ENCODE results near the gene WWOX. TPM values are rescaled to one million over a fixed set of nuclear protein-coding genes. Genes with fewer than 3 reads are reported as not detected.

The WWOX gene
- total RNA-seq, 1 donor from 2014 or later, result 16.1 TPM

DNA sequence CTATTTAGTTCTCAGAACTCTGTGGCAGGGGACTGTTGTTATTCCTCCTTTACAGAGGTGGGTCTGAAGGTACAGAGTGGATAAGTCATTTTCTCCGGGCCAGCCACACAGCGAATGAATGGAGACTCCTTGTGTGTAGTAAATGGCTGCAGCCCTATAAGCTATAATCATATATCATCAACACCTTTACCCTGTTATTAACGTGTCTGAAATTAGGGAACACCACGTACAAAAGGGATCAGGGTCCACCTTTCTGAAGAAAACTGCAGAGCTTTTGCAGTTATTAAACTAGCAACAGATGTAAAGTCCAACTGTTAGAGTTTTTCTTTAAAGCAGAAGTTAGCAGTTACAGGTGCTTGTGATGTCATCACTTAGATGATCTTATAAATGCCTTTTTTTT lies 804.4 kb downstream of the WWOX start:
- Mint-ChIP-seq H3K36me3 (ENCODE audit: low read depth) (no peaks in the 10 kb centered on the region), H3K27me3 (peaks cover 2% of the 10 kb centered on the region), H3K9me3 (no peaks in the 10 kb centered on the region), H3K27ac (no peak overlapping the region), H3K4me3 (no peak overlapping the region), H3K4me1 (peaks cover 24% of the 10 kb centered on the region)
- DNase-seq, result no peak
- intact Hi-C loops (cut with micrococcal nuclease), result loop anchor here (5.0 kb wide), 2 partner anchors 188 to 368 kb away; no protein-coding TSS in a partner anchor

DNA sequence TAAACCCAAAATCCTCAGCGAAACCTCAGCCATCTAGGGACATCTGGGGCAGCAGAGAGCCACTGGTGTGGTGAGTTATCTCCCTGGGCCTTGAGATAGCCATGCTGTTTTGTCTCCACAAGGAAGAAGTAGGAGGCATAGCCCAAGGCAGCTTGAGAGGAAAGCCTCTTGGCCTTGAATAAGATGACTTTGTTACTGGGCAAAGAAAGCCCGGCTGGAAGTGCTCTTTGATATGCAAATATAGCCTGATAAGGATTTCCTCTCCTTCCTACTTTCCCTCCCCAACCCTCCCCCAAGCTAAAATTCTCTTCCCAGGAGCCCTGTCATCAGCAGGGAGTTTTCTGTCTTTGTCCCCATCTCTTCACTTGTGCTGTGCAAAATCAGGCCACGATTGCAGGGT lies 806.7 kb downstream of the WWOX start:
- Mint-ChIP-seq H3K27me3 (no peaks in the 10 kb centered on the region), H3K9me3 (peaks cover 3% of the 10 kb centered on the region), H3K4me3 (no peak overlapping the region)

DNA sequence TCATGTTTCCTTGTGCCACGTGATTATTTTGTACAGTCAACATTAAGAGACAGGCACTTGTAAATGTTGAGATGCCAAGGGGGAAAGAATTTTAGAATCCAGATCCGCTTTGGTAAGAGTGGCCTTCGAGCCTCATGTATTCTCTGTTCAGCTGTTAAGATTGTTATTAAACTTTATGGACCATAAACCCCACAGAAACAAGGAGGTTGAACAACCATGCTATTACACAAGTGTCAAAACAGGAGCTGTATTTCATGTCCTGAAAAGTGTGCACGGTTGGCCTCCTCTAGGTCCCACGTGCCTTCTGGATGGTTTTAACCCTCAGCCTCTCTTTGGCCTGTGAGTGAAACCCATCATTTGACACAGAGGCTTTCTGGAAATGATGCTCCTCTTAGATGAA lies 809.8 kb downstream of the WWOX start:
- no peak overlapping the region for H3K4me3 Mint-ChIP-seq
- H3K36me3 Mint-ChIP-seq (ENCODE audit: low read depth), result peaks cover 1% of the 10 kb centered on the region
- H3K4me1 Mint-ChIP-seq, result no peaks in the 10 kb centered on the region
- peaks cover 8% of the 10 kb centered on the region for H3K9me3 Mint-ChIP-seq
- H3K27ac Mint-ChIP-seq, result no peak overlapping the region
- H3K27me3 Mint-ChIP-seq, result no peaks in the 10 kb centered on the region
- no peak for DNase-seq
- intact Hi-C loops (cut with micrococcal nuclease), result no loop called here

More for the DNA sequence above, 806.7 kb downstream of the WWOX start:
- Mint-ChIP-seq H3K36me3 (ENCODE audit: low read depth) (peaks cover 1% of the 10 kb centered on the region), H3K27ac (no peak overlapping the region), H3K4me1 (peaks cover 12% of the 10 kb centered on the region)
- intact Hi-C loops (cut with micrococcal nuclease), result no loop called here
- DNase-seq, result no peak

DNA sequence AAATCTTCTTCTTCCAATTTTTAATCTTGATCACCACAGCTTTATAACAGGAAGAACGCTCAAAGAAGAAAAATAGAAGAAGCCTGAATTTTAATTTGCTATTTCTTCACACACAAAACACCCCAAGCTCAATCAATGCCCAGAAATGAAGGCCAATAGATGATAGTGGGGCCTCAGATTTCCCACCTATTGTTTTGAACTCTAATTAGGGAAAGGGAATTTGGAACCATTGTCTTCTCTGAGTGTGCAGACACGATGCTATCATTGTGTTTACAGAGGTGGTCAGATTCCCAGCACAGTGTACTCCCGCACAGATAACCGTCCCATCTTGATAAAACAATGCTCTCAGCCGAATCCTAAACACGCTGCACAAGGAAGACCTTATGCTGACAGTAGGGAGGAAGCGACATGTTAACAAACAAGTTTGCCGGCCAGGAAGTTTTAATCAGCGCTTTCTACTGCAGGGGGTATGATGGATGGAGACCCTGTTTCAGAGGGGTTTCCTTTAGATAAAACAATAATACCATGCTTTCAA lies 816.4 kb downstream of the WWOX start:
- Mint-ChIP-seq H3K9me3 (peaks cover 30% of the 10 kb centered on the region), H3K27me3 (no peaks in the 10 kb centered on the region), H3K36me3 (ENCODE audit: low read depth) (peaks cover 1% of the 10 kb centered on the region), H3K4me3 (no peak overlapping the region), H3K27ac (no peak overlapping the region), H3K4me1 (peaks cover 6% of the 10 kb centered on the region)
- DNase-seq, result no peak
- intact Hi-C loops (cut with micrococcal nuclease), result no loop called here

DNA sequence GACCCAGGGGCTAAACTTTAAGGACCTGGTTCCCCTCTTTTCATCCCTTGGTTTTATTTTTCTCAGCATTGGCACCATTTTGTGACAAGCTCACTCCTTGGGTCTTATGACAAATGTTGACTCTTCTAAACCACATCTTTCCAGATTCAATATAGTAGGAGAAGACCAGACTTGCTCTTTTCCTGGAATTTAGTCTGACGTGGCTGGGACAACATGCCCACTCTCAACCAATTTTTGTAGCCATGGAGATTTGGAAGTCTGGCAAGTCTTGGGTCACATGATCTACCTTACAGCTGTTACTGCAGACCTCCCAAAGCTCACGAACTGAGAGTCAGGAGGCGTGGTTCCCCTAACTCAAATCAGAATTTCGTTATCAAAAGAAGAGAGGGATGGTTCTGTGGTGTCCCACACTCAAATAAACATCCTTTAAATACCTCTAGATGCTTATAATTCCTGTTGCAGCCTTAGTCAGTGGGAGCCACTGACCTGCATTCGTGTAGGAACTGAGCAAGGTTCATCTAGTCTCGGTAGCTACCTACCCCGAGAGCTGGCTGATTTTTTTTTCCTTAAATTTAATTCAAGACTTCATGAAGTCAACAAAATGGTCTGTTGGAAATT lies 817.6 kb downstream of the WWOX start:
- Mint-ChIP-seq H3K27me3 (no peaks in the 10 kb centered on the region), H3K4me3 (no peak overlapping the region), H3K36me3 (ENCODE audit: low read depth) (no peaks in the 10 kb centered on the region), H3K4me1 (peaks cover 6% of the 10 kb centered on the region), H3K9me3 (peaks cover 34% of the 10 kb centered on the region), H3K27ac (no peak overlapping the region)
- intact Hi-C loops (cut with micrococcal nuclease), result no loop called here
- DNase-seq, result no peak

DNA sequence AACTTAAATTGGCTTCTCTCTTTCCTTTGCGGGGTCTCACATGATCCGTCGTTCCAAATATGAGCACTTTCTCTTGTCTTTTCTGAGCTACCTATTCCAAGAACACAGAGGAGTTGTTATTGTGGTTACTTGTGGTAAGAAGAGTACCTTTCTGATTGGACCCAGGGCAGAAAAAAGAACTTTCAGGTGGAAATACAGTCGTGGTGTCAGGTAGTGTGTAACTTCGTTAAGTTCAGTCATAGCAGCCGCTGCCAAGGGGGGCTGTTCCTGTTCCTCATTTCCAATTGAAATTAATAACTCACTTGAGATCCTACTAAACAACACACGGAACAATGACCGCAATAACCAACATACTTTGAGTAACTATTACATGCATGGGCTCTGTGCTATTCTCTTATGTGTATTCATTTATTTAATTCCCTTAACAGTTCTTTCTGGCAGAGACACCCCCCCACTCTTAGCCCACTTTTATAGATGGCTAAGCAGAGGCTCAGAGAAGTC lies 819.4 kb downstream of the WWOX start:
- Mint-ChIP-seq H3K9me3 (peaks cover 35% of the 10 kb centered on the region), H3K27ac (no peak overlapping the region), H3K4me1 (peaks cover 6% of the 10 kb centered on the region), H3K27me3 (no peaks in the 10 kb centered on the region), H3K4me3 (no peak overlapping the region), H3K36me3 (ENCODE audit: low read depth) (peaks cover 4% of the 10 kb centered on the region)
- DNase-seq, result no peak
- intact Hi-C loops (cut with micrococcal nuclease), result no loop called here

DNA sequence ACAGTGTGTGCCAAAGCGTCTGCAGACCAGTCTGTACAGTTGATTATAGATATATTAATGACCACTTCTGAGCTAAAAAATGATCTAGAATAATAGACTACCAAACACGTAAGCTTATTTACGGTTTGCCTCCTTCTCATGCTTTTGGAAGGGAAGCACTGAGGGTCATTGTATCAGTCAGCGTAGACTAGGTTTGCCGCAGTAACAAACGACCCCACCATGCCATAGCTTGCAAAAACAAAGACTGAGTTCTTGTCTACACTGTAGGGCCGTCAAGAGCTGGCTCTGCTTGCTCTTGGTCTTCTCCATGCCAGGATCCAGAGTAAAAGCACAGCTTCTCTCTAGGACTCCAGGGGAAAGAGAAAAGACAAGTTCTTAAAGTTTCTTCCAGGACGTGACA lies 820.4 kb downstream of the WWOX start:
- intact Hi-C loops (cut with micrococcal nuclease), result no loop called here
- Mint-ChIP-seq H3K9me3 (peaks cover 45% of the 10 kb centered on the region), H3K4me1 (peaks cover 6% of the 10 kb centered on the region), H3K4me3 (no peak overlapping the region), H3K27ac (no peak overlapping the region), H3K36me3 (ENCODE audit: low read depth) (peaks cover 4% of the 10 kb centered on the region), H3K27me3 (no peaks in the 10 kb centered on the region)
- no peak for DNase-seq

DNA sequence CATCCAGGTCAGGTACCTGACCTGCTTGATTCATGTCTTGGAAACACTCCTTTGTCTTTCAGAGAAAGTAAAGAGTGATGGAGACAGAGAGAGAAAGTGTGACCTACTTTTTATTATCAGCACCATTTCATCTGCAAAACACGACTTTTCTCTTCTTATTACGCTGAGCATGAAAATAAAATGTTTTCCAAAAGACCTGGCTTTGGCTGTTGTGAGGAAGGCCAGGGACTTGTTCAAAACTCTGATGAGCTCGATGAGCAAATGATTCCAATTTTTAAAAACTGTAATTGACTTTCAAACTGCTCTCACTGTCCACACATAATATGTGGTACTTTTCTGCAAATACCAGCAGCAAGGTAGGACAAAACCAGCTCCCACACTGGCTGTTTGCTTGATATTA lies 821.2 kb downstream of the WWOX start:
- Mint-ChIP-seq H3K27ac (no peak overlapping the region), H3K9me3 (peaks cover 41% of the 10 kb centered on the region), H3K4me1 (peaks cover 6% of the 10 kb centered on the region), H3K27me3 (no peaks in the 10 kb centered on the region), H3K36me3 (ENCODE audit: low read depth) (peaks cover 4% of the 10 kb centered on the region), H3K4me3 (no peak overlapping the region)
- intact Hi-C loops (cut with micrococcal nuclease), result no loop called here
- no peak for DNase-seq

DNA sequence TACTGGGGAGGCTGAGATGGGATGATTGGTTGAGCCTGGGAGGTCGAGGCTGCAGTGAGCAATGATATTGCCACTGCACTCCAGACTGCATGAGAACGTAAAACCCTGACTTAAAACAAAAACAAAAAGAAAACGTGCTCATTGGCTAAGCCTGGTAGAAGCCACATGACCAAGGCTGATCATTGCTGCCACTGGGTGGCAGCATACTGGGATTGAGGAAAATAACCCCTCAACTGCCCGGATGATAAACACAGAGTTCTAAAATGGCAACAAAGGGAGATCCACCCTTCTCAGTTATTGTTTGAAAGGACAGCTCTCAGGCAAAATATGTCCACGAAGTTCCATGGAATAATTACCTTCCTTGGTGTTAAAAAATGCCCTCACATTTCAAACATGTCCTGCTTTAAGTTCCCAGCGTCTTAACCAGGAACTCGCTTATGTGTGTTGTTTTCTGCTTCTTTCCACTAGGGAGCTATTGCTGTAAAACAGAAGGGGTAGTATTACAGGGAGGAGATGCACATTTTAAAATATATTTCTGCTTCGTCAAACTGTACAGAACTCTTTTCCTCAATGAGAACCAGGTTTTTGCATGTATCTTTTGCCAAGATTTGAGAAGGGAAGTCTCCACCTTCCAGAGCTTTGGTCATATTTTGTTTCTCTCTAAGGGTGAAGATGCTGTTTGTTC lies 825.8 kb downstream of the WWOX start:
- no peaks in the 10 kb centered on the region for H3K4me1 Mint-ChIP-seq
- H3K27ac Mint-ChIP-seq, result no peak overlapping the region
- H3K27me3 Mint-ChIP-seq, result no peaks in the 10 kb centered on the region
- H3K36me3 Mint-ChIP-seq (ENCODE audit: low read depth), result peaks cover 4% of the 10 kb centered on the region
- intact Hi-C loops (cut with micrococcal nuclease), result no loop called here
- DNase-seq, result peak; percentile 57
- H3K9me3 Mint-ChIP-seq, result peaks cover 33% of the 10 kb centered on the region
- no peak overlapping the region for H3K4me3 Mint-ChIP-seq

DNA sequence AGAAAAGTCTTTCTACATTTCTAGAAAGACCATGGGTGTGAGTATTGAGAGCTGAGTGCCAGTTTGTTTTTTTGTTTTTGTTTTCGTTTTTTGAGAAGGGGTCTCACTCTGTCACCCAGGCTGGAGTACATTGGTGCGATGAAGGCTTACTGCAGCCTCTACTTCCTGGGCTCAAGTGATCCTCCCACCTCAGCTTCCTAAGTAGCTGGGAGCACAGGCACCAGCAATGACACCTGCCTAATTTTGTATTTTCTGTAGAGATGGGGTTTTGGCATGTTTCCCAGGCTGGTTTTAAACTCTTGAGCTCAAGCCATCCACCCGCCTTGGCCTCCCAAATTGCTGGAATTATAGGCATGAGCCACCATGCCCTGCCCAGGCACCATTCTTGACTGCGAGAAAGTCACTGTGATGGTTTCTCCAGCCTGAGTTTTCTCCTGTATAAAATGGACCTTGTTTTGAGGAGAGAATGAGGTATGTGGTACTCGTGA lies 827.3 kb downstream of the WWOX start:
- no peaks in the 10 kb centered on the region for H3K27me3 Mint-ChIP-seq
- H3K4me1 Mint-ChIP-seq, result no peaks in the 10 kb centered on the region

DNA sequence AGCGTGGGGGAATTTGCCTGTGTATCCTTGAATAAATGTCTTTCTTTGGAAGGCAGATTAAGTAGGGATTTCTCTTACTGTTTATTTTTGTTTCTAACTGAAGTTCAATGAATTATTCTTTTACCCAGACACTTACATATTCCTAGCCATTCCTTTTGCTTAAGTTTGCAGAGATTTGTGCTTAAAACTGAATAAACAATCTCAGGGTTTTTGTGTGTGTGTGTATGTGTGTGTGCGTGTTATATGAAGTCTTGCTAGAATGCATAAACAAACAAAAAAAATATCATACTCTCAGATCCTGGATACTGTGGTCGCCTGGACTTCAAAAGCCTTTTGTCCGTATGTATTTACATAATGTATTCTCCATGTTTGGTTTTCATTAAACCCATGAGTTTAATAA lies 828.3 kb downstream of the WWOX start:
- no peak for DNase-seq
- Mint-ChIP-seq H3K27me3 (no peaks in the 10 kb centered on the region), H3K36me3 (ENCODE audit: low read depth) (peaks cover 4% of the 10 kb centered on the region), H3K9me3 (peaks cover 16% of the 10 kb centered on the region), H3K27ac (no peak overlapping the region), H3K4me1 (no peaks in the 10 kb centered on the region), H3K4me3 (no peak overlapping the region)
- intact Hi-C loops (cut with micrococcal nuclease), result no loop called here

More for the DNA sequence above, 827.3 kb downstream of the WWOX start:
- intact Hi-C loops (cut with micrococcal nuclease), result no loop called here
- Mint-ChIP-seq H3K4me3 (no peak overlapping the region), H3K36me3 (ENCODE audit: low read depth) (peaks cover 4% of the 10 kb centered on the region), H3K27ac (no peak overlapping the region), H3K9me3 (peaks cover 19% of the 10 kb centered on the region)
- DNase-seq, result no peak

DNA sequence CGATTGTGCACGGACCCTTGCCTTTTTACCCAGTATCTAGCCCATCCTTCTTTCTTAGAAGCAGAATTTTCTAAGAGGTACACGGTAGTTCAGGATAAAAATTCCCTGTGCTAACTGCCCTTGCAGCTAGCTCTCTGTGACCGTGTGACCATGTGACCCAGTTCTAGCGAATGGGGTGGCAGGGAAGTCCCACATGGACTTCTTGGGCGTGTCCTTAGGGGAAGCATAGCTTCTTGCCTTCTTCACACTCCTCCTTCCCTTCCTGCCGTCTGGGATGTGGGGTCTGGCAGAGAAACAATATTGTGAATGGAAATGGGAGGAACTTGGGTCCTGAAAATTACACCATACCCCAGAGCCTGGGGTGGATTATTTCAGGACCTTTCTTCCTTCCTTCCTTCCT lies 830.4 kb downstream of the WWOX start:
- intact Hi-C loops (cut with micrococcal nuclease), result no loop called here
- no peaks in the 10 kb centered on the region for H3K27me3 Mint-ChIP-seq
- no peak overlapping the region for H3K27ac Mint-ChIP-seq
- H3K36me3 Mint-ChIP-seq (ENCODE audit: low read depth), result no peaks in the 10 kb centered on the region
- H3K4me3 Mint-ChIP-seq, result no peak overlapping the region
- H3K4me1 Mint-ChIP-seq, result peaks cover 1% of the 10 kb centered on the region
- no peak for DNase-seq
- peaks cover 10% of the 10 kb centered on the region for H3K9me3 Mint-ChIP-seq

DNA sequence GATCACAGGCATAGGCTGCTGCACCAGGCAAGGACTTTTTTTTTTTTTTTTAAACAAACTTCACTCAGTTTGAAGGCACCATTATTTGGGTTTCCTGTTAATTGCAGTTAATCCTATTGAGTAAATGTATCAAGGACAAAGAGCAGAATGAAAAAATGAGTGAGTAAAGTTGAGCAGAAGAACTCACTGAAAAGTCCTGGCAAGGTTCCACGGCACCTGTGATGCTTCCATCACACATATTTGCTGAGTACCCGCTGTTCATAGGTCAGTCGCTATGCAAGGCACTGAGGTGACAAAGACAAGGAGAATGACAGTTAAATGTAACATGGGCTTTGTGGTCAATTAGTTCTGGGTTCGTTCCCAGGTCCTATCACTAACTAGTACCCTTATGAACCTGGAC lies 831.1 kb downstream of the WWOX start:
- H3K4me3 Mint-ChIP-seq, result no peak overlapping the region

DNA sequence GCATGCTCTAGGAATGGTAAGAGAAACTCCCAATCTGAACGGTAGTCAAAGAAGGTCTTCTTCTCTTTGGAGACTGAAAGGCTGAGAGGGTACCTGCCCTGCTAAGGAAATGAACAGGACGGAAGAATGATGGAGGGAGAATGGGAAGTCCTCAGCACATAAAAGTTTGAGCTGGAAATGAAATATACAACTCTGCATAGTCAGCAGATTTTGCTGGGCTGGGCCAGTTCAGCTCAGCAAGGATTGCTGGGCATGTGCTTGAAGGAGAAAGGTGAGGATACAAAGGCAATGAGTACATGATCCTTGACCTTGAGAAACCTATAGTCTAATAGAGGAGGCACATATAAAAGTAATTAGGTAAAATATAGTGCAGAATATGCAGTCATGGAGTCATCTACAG lies 831.8 kb downstream of the WWOX start:
- H3K4me1 Mint-ChIP-seq, result peaks cover 2% of the 10 kb centered on the region
- H3K9me3 Mint-ChIP-seq, result peaks cover 12% of the 10 kb centered on the region
- H3K27ac Mint-ChIP-seq, result no peak overlapping the region
- intact Hi-C loops (cut with micrococcal nuclease), result no loop called here
- DNase-seq, result no peak
- H3K27me3 Mint-ChIP-seq, result no peaks in the 10 kb centered on the region
- H3K36me3 Mint-ChIP-seq (ENCODE audit: low read depth), result no peaks in the 10 kb centered on the region
- H3K4me3 Mint-ChIP-seq, result no peak overlapping the region

More for the DNA sequence above, 831.1 kb downstream of the WWOX start:
- no peak overlapping the region for H3K27ac Mint-ChIP-seq
- no peaks in the 10 kb centered on the region for H3K36me3 Mint-ChIP-seq (ENCODE audit: low read depth)
- no peaks in the 10 kb centered on the region for H3K27me3 Mint-ChIP-seq
- no peak for DNase-seq
- peaks cover 15% of the 10 kb centered on the region for H3K9me3 Mint-ChIP-seq
- peaks cover 2% of the 10 kb centered on the region for H3K4me1 Mint-ChIP-seq
- intact Hi-C loops (cut with micrococcal nuclease), result no loop called here
